Activated B cell treated with CpG ODN at 0.5 μM for 24 hours (primary cell): Measurements from ENCODE around the gene PCDH12. TPM values are rescaled to one million over a fixed set of nuclear protein-coding genes. Genes with fewer than 3 reads are reported as not detected.
A peak's percentile ranks its signal among the peaks of the same experiment; 100 is the strongest.

ENCODE experiments used
- ATAC-seq: fragments of 200-7000 bp; cut with Tn5 transposase; one replicate; pipeline ENCODE4 v1.10.0; 2021; ENCODE audit warnings: low read depth, mild to moderate bottlenecking, moderate library complexity
- CTCF ChIA-PET: fragments of 350-600 bp; sonication (Branson Sonifier 250); formaldehyde crosslinking; loops from one replicate; lab custom pipeline; 2021; ENCODE audit warnings: antibody characterized with exemption; lab: Charles Lee
- POLR2A ChIA-PET: fragments of 350-600 bp; sonication (Branson Sonifier 250); formaldehyde crosslinking; loops from one replicate; lab custom pipeline; 2021; ENCODE audit warnings: antibody characterized with exemption; lab: Charles Lee
- DNase-seq: peaks from one replicate; pipeline ENCODE4 v3.0.0; 2022
- H3K27ac Mint-ChIP-seq: one replicate; pipeline ENCODE4 v1.8.0; 2020; ENCODE audit warnings: mixed read lengths
- H3K27me3 Mint-ChIP-seq: one replicate; pipeline ENCODE4 v1.8.0; 2021; ENCODE audit warnings: mixed read lengths
- H3K36me3 Mint-ChIP-seq: one replicate; pipeline ENCODE4 v1.8.0; 2021; ENCODE audit warnings: low read depth, mixed read lengths
- H3K4me1 Mint-ChIP-seq: one replicate; pipeline ENCODE4 v1.8.0; 2021; ENCODE audit warnings: mixed read lengths
- H3K4me3 Mint-ChIP-seq: one replicate; pipeline ENCODE4 v1.8.0; 2020; ENCODE audit warnings: mild to moderate bottlenecking, mixed read lengths
- H3K9me3 Mint-ChIP-seq: one replicate; pipeline ENCODE4 v1.8.0; 2020; ENCODE audit warnings: mixed read lengths
- CTCF ChIP-seq: fragments of 200-600 bp; IDR thresholded peaks from one replicate; pipeline ENCODE4 v1.8.0; 2022; ENCODE audit warnings: antibody characterized with exemption, mild to moderate bottlenecking
- intact Hi-C: fragments of 100-400 bp; cut with micrococcal nuclease; formaldehyde crosslinking; loops from one replicate; pipeline ENCODE4 v1.15.1; 2024
- total RNA-seq: library from RNA; stranded (reverse); gene quantifications from 2 replicates; pipeline ENCODE4 v1.2.3, GENCODE V29; 2022

The PCDH12 gene
- total RNA-seq, 1 donor from 2014 or later: not detected

DNA sequence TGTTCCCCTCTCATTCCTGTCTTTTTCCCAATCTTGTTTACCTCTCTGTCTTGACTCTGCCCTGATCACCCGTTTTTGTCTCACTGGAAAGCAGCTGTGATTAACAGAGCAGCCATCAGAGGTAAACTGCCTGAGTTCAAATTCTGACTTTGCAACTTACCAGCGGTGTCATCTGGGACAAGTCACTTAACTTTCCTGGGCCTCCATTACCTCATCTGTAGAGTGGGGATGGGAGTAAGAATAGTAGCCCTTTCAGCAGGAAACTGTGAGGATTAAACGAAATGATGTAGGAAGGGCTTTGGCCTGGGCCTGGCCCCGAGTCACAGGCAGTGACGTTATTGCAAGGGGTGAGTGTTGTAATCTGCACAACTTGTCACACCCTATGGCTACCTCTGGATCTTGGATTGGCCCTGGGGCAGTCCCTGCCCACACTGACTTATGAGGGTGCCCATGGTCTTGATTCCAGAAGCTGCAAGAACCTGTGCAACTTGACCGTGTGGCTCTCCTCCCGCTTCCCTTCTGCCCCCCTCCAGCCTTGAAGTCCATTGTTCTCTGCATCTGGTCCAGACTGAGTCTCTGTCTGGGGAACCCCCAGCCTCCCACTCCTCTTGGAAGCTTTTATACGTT is 657 bp upstream of the PCDH12 start:
- Mint-ChIP-seq H3K9me3 (no peaks in the 10 kb centered on the region), H3K27me3 (peaks cover 3% of the 10 kb centered on the region), H3K36me3 (peaks cover 2% of the 10 kb centered on the region), H3K27ac (peak overlapping the region; percentile 20), H3K4me1 (peaks cover 18% of the 10 kb centered on the region), H3K4me3 (no peak overlapping the region)
- POLR2A ChIA-PET: interaction anchor here (1.4 kb wide), 1 partner anchor 35 kb away, joined by 7 read pairs; the partner anchor contains the start of gene DELE1
- CTCF ChIA-PET: interaction anchor here (0.8 to 6.9 kb wide), 4 partner anchors 79 to 294 kb away, joined by 3 to 133 read pairs (median 18); no protein-coding TSS in a partner anchor
- no peak for DNase-seq
- ATAC-seq: no peak
- no peak for TF ChIP-seq CTCF
- intact Hi-C loops: no loop called here

GRCh38 chr5:141957367-141957996 is 520 bp downstream of the PCDH12 start:
- CTCF ChIA-PET: interaction anchor here (1.5 to 6.9 kb wide), 2 partner anchors 78 to 264 kb away, joined by 3 to 133 read pairs; no protein-coding TSS in a partner anchor
- no peak for ATAC-seq

DNA sequence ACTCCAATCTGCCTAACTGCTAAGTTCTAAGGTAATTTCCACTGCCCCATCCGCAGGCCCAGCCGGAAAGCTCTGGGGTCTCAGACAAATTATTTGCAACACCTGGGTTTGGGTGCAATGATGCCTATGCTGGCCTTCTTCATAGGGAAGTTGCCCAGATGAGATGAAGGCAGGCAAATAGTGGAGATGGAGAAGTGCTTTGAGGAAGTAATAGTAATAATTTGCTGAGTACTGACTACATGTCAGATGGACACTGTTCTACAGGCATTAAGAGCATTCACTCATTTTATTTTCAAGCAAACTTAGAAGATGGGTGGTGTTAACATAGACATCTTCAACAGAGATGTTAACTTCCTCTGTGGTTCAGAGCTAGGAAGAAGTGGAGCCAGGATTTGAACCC is 3.8 kb downstream of the PCDH12 start:
- intact Hi-C loops: no loop called here
- no peak for TF ChIP-seq CTCF
- DNase-seq: no peak
- H3K36me3 Mint-ChIP-seq: peaks cover 2% of the 10 kb centered on the region
- H3K9me3 Mint-ChIP-seq: no peaks in the 10 kb centered on the region
- H3K27me3 Mint-ChIP-seq: peaks cover 2% of the 10 kb centered on the region
- H3K4me1 Mint-ChIP-seq: peaks cover 10% of the 10 kb centered on the region
- ChIA-PET CTCF (interaction anchor here (1.3 kb wide), 1 partner anchor 289 kb away, joined by 4 read pairs; no protein-coding TSS in a partner anchor), POLR2A (interaction anchor here (1.2 kb wide), 1 partner anchor 30 kb away, joined by 3 read pairs; the partner anchor contains the start of gene DELE1)
- H3K4me3 Mint-ChIP-seq: no peak overlapping the region
- no peak overlapping the region for H3K27ac Mint-ChIP-seq
- no peak for ATAC-seq

More at GRCh38 chr5:141957367-141957996, 520 bp downstream of the PCDH12 start:
- no peaks in the 10 kb centered on the region for H3K9me3 Mint-ChIP-seq
- POLR2A ChIA-PET: interaction anchor here (1.1 kb wide), 1 partner anchor 15 kb away, joined by 3 read pairs; no protein-coding TSS in a partner anchor
- H3K27ac Mint-ChIP-seq: no peak overlapping the region
- DNase-seq: no peak
- peaks cover 18% of the 10 kb centered on the region for H3K4me1 Mint-ChIP-seq
- no peak overlapping the region for H3K4me3 Mint-ChIP-seq
- intact Hi-C loops: no loop called here
- H3K36me3 Mint-ChIP-seq: peaks cover 2% of the 10 kb centered on the region
- TF ChIP-seq CTCF: no peak
- peaks cover 3% of the 10 kb centered on the region for H3K27me3 Mint-ChIP-seq

DNA sequence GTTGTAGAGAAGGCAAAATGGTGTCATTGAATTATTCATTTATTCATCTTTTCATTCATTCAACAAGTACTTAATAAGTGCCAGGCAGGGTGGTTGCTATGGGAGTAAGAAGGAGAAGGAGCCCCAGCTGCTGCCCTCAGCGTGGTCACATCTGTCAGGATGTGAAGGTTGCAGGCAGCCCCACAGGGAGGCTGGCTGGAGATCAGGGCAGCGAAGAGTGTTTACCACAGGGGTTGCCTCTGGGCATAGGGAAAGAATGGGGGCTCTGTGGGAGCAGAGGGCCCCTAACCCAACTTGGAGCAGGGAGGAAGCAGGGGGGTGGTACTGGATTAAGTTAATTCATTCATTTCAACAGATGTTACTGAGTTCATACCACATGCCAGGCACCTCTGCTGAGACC is 6.0 kb downstream of the PCDH12 start:
- Mint-ChIP-seq H3K36me3 (peaks cover 2% of the 10 kb centered on the region), H3K4me1 (peaks cover 4% of the 10 kb centered on the region), H3K27me3 (no peaks in the 10 kb centered on the region), H3K4me3 (no peak overlapping the region), H3K27ac (no peak overlapping the region), H3K9me3 (no peaks in the 10 kb centered on the region)
- ChIA-PET CTCF (no interaction called here), POLR2A (no interaction called here)
- intact Hi-C loops: no loop called here
- DNase-seq (no peak), ATAC-seq (no peak)
- no peak for TF ChIP-seq CTCF

DNA sequence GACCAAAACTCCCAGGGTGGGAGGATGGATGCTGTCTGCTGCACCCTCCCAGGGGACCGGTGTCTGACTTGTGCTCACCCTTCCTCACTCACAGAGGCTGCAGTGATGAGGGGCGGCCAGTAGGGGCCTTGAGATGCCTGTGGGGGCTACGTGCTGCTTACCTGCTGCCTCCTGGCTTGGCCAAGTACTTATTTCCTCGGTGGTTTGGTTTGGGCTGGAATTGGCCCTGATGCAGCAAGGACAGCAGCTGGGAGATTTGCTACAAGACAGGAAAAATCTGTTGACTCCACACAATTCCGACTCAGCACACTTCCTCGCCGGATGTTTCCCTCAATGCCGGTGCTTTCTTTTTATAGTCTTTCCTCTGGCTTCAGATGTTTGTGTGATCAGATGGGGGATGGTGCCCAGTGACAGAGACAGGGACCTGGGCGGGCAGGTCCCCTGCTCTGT is 6.6 kb downstream of the PCDH12 start:
- peaks cover 4% of the 10 kb centered on the region for H3K4me1 Mint-ChIP-seq
- ATAC-seq (peak; percentile 92), DNase-seq (no peak)
- no peaks in the 10 kb centered on the region for H3K9me3 Mint-ChIP-seq
- intact Hi-C loops: no loop called here
- no peak overlapping the region for H3K4me3 Mint-ChIP-seq
- CTCF ChIA-PET: interaction anchor here (1.1 kb wide), 1 partner anchor 259 kb away, joined by 3 read pairs; no protein-coding TSS in a partner anchor
- POLR2A ChIA-PET: no interaction called here
- no peaks in the 10 kb centered on the region for H3K27me3 Mint-ChIP-seq
- no peak overlapping the region for H3K27ac Mint-ChIP-seq
- TF ChIP-seq CTCF: no peak
- peaks cover under 1% of the 10 kb centered on the region for H3K36me3 Mint-ChIP-seq
